ENCODE results near the gene ZNF408. TPM values are rescaled to one million over a fixed set of nuclear protein-coding genes. Genes with fewer than 3 reads are reported as not detected.

Gene ZNF408
- total and polyA plus RNA-seq, 2 of the 13 experiments (the other 11 are each of a cell fraction or from before 2014, with no cell fraction given): 11.2 to 12.5 TPM

GRCh38 chr11:46718155-46719019, 17.6 kb downstream of the ZNF408 start (continued):
- TF ChIP-seq ZNF770 (CRISPR knock-in tag; IDR thresholded peaks at IDR 0.05) (peak; percentile 88), CBFB (CRISPR knock-in tag; IDR thresholded peaks at IDR 0.05) (0 out of 2 replicates have a peak, but pooled peaks have one; percentile 39), NFYC (CRISPR knock-in tag; IDR thresholded peaks at IDR 0.05) (no peak), HNRNPL (IDR thresholded peaks at IDR 0.05; ENCODE audit: low read depth, low read length) (peak; percentile 63; the same call in 1 of the 2 replicates), PCBP2 (optimal IDR thresholded peaks at IDR 0.05; ENCODE audit: low read depth, low read length, poor library complexity, severe bottlenecking) (no peak), HOXA5 (CRISPR knock-in tag; IDR thresholded peaks at IDR 0.05) (peak; percentile 77; the same call in 1 of the 2 replicates), FIP1L1 (IDR thresholded peaks at IDR 0.05; ENCODE audit: borderline replicate concordance, insufficient read depth, low read depth, low read length) (no peak), ELF1 (CRISPR knock-in tag; IDR thresholded peaks at IDR 0.05) (peak; percentile 90), ZNF225 (CRISPR knock-in tag; IDR thresholded peaks at IDR 0.05) (no peak), ZNF280D (CRISPR knock-in tag; IDR thresholded peaks at IDR 0.05) (peak; percentile 70; the same call in 1 of the 2 replicates), CSRNP2 (CRISPR knock-in tag; conservative IDR thresholded peaks at IDR 0.05; ENCODE audit: low read depth) (no peak), SMARCE1 (IDR thresholded peaks at IDR 0.05; ENCODE audit: borderline replicate concordance) (no peak), ZNF841 (CRISPR knock-in tag; IDR thresholded peaks at IDR 0.05; ENCODE audit: borderline replicate concordance) (no peak), ZNF224 (CRISPR knock-in tag; IDR thresholded peaks at IDR 0.05) (no peak), TGIF2 (CRISPR knock-in tag; IDR thresholded peaks at IDR 0.05) (0 out of 2 replicates have a peak, but pooled peaks have one; percentile 62), FOXO1 (CRISPR knock-in tag; IDR thresholded peaks at IDR 0.05) (peak; percentile 96), ZNF510 (CRISPR knock-in tag; IDR thresholded peaks at IDR 0.05; ENCODE audit: low read depth) (no peak), SIN3B (IDR thresholded peaks at IDR 0.05; ENCODE audit: low read length) (no peak), ZNF280B (CRISPR knock-in tag; IDR thresholded peaks at IDR 0.05; ENCODE audit: borderline replicate concordance) (peak; percentile 46; the same call in 1 of the 2 replicates), ZNF839 (CRISPR knock-in tag; IDR thresholded peaks at IDR 0.05; ENCODE audit: borderline replicate concordance) (no peak), IRX3 (CRISPR knock-in tag; IDR thresholded peaks at IDR 0.05; ENCODE audit: borderline replicate concordance, low read depth) (no peak)
